H1 (cell line): ENCODE measurements around the gene CYB5R3. TPM values are rescaled to one million over a fixed set of nuclear protein-coding genes. Genes with fewer than 3 reads are reported as not detected.
A peak's percentile ranks its signal among the peaks of the same experiment; 100 is the strongest.

Experiments
- EP300 ChIP-seq, 2 experiments: IDR thresholded peaks; 1 replicate in 1 of 2; 2 replicates in 1 of 2; pipeline ENCODE4 v1.6.1; 2011 to 2012; ENCODE audit warnings: low read depth in 2 of 2, low read length in 2 of 2, mild to moderate bottlenecking in 2 of 2, borderline replicate concordance in 1 of 2, inconsistent platforms in 1 of 2, moderate library complexity in 1 of 2
- HDAC6 ChIP-seq: IDR thresholded peaks from one replicate; pipeline ENCODE4 v1.7.1; 2012; ENCODE audit warnings: low read depth, mild to moderate bottlenecking, inconsistent platforms, low read length, moderate library complexity
- SP1 ChIP-seq: IDR thresholded peaks from 2 replicates; pipeline ENCODE4 v1.6.1; 2011; ENCODE audit warnings: low read depth, low read length
- TBP ChIP-seq: IDR thresholded peaks from 2 replicates; pipeline ENCODE4 v1.6.1; 2011; ENCODE audit warnings: low read depth, low read length, improper control_type of control experiment
- YY1 ChIP-seq: IDR thresholded peaks from 2 replicates; pipeline ENCODE4 v1.6.1; 2011; ENCODE audit warnings: low read depth, mild to moderate bottlenecking, low read length
- polyA plus RNA-seq, 7 experiments: library from polyadenylated mRNA; depleted of rRNA in 3 of 7; stranded (reverse) in 5 of 7; unstranded in 2 of 7; fragments of >200 nt in 5 of 7; fragments of 200-250 nt in 2 of 7; gene quantifications; 1 replicate in 5 of 7; 2 replicates in 1 of 7; 4 replicates in 1 of 7; pipeline versions ENCODE4 v1.2.1 to v1.2.3, GENCODE V29; 2011 to 2013; ENCODE audit warnings: missing spikeins in 2 of 7, mixed read lengths in 2 of 7
- total RNA-seq: library from RNA; stranded (reverse); fragmentation: NEBNext Ultra II Directional; extraction: Animal tissue kit (Norgen Biotek cat#: 25700); gene quantifications from 2 replicates; pipeline ENCODE4 v1.2.1, GENCODE V29; 2021

The CYB5R3 gene
- total and polyA plus RNA-seq, 2 of the 8 experiments (the other 6 are each of a cell fraction or from before 2014, with no cell fraction given): 75.3 to 113 TPM

DNA sequence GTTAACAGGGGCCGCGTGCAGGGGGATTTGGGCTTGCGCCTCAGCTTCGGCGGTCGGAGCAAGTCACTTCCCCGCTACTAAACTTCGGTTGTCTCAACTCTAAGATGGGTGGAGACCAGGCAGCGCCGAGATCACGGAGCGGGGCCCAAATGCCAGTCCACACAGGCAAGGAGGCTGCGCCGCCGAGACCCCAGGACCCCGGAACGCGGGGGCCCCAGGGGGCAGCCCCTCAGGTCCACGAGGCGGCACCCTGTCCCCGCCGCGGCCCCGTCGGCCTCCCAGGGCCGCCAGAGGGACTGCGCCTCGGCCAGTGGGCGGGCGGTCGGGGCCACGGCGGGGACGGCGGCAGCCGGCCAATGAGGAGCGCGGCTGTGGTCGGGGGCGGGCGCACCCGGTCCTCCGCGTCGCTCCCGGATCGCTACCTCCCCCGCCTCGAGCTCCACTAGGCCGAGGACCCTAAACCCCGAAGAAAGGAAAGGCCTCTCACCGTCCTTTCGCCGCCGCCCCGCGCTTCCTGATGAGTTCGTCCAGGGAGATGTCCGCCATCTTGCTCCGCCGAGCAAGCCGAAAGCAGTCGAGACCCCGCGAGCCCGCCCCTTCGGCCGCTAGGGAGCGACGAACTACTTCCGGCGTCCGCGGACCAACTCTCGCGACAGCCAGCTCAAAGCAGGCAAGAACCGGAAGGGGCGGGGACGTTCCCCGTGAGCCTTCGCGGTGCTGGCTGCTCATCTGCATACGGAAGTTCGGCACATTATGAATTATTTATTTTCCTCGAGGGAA lies 34.7 kb downstream of the CYB5R3 start, which contains the start of gene POLDIP3 (continued):
- no peak for TF ChIP-seq SP1
- TF ChIP-seq YY1: peak; percentile 97
- TF ChIP-seq EP300 (IDR thresholded peaks at IDR 0.05; ENCODE audit: borderline replicate concordance in 1 of 2, low read depth in 2 of 2, low read length in 2 of 2): no peak
- TF ChIP-seq TBP: no peak
- no peak for TF ChIP-seq HDAC6
- TF ChIP-seq, all 59 proteins: peak for 15
